CD4-positive, alpha-beta memory T cell (primary cell): ENCODE measurements around the gene GNB4. TPM values are rescaled to one million over a fixed set of nuclear protein-coding genes. Genes with fewer than 3 reads are reported as not detected.

ENCODE experiments used
- CTCF ChIA-PET: fragments of 350-600 bp; sonication (Branson Sonifier 250); formaldehyde crosslinking; loops from one replicate; lab custom pipeline; 2021; ENCODE audit warnings: inconsistent platforms; ENCODE audit not compliant: partially characterized antibody; lab: Charles Lee
- POLR2A ChIA-PET: fragments of 350-600 bp; sonication (Branson Sonifier 250); formaldehyde crosslinking; loops from one replicate; lab custom pipeline; 2021; ENCODE audit not compliant: partially characterized antibody; lab: Charles Lee
- DNase-seq, 5 donors: peaks; one replicate each; pipeline versions ENCODE4 v3.0.0 to v3.0.0-alpha.2; 2020 to 2022; ENCODE audit warnings: mixed read lengths in 1 of 5
- H3K27ac ChIP-seq: one replicate; pipeline ENCODE4 v1.7.0; 2013; ENCODE audit warnings: low read depth, low read length
- H3K27me3 ChIP-seq: 2 replicates; pipeline ENCODE4 v1.7.0; 2013; ENCODE audit warnings: mild to moderate bottlenecking, low read length, moderate library complexity; ENCODE audit not compliant: insufficient read depth
- H3K36me3 ChIP-seq: 2 replicates; pipeline ENCODE4 v1.7.0; 2013; ENCODE audit warnings: mild to moderate bottlenecking, low read length, moderate library complexity; ENCODE audit not compliant: insufficient read depth
- H3K4me1 ChIP-seq: 2 replicates; pipeline ENCODE4 v1.7.0; 2013; ENCODE audit warnings: mild to moderate bottlenecking, low read length, moderate library complexity; ENCODE audit not compliant: insufficient read depth
- H3K4me3 ChIP-seq, 2 donors: one replicate each; pipeline ENCODE4 v1.7.0; 2013; ENCODE audit warnings: low read length in 2 of 2, mild to moderate bottlenecking in 1 of 2
- H3K9me3 ChIP-seq, 2 donors: one replicate each; pipeline ENCODE4 v1.7.0; 2013; ENCODE audit warnings: low read length in 2 of 2, control low read depth in 1 of 2; ENCODE audit not compliant: control insufficient read depth in 1 of 2
- H3K27ac Mint-ChIP-seq, 7 donors: one replicate each; pipeline ENCODE4 v1.8.0; 2020 to 2021; ENCODE audit warnings: mixed read lengths in 7 of 7, mild to moderate bottlenecking in 6 of 7, inconsistent platforms in 3 of 7, moderate library complexity in 3 of 7
- H3K27me3 Mint-ChIP-seq, 2 donors: one replicate each; pipeline ENCODE4 v1.8.0; 2020 to 2021; ENCODE audit warnings: mixed read lengths in 2 of 2
- H3K36me3 Mint-ChIP-seq, 2 donors: one replicate each; pipeline ENCODE4 v1.8.0; 2020 to 2021; ENCODE audit warnings: mixed read lengths in 2 of 2, inconsistent platforms in 1 of 2, mild to moderate bottlenecking in 1 of 2
- H3K4me1 Mint-ChIP-seq, 4 donors: one replicate each; pipeline ENCODE4 v1.8.0; 2020 to 2021; ENCODE audit warnings: mixed read lengths in 4 of 4, mild to moderate bottlenecking in 1 of 4
- H3K4me3 Mint-ChIP-seq, 8 donors: one replicate each; pipeline ENCODE4 v1.8.0; 2020 to 2021; ENCODE audit warnings: mixed read lengths in 8 of 8, mild to moderate bottlenecking in 7 of 8, moderate library complexity in 6 of 8, inconsistent platforms in 3 of 8
- H3K9me3 Mint-ChIP-seq, 8 donors: one replicate each; pipeline ENCODE4 v1.8.0; 2020 to 2021; ENCODE audit warnings: mixed read lengths in 8 of 8, mild to moderate bottlenecking in 5 of 8, inconsistent platforms in 3 of 8, moderate library complexity in 1 of 8
- intact Hi-C: fragments of 100-400 bp; cut with micrococcal nuclease; formaldehyde crosslinking; loops from one replicate; pipeline ENCODE4 v1.15.1; 2023
- polyA plus RNA-seq, 2 donors: library from polyadenylated mRNA; unstranded; fragments of 300-500 nt; fragmentation: Illumina TruSeq; gene quantifications; one replicate each; pipeline ENCODE4 v1.2.3, GENCODE V29; 2021
- total RNA-seq, 2 experiments: library from RNA; stranded (reverse); gene quantifications; one replicate each; pipeline ENCODE4 v1.2.3, GENCODE V29; 2021

The GNB4 gene
- total and polyA plus RNA-seq, 4 experiments from 2014 or later: 0.03 to 0.96 (median 0.59) TPM

- Mint-ChIP-seq H3K4me1 (peaks cover 11 to 21% (median 15%) of the 10 kb centered on the region in 4 donors), H3K4me3 (no peak overlapping the region), H3K27me3 (peaks cover 29 to 48% of the 10 kb centered on the region in 2 donors), H3K9me3 (peaks cover 0 to 3% (median 0%) of the 10 kb centered on the region in 8 donors), H3K27ac (no peak overlapping the region), H3K36me3 (no peaks in the 10 kb centered on the region)
- Histone ChIP-seq H3K9me3 (no peaks in the 10 kb centered on the region), H3K36me3 (no peaks in the 10 kb centered on the region), H3K4me3 (no peak overlapping the region), H3K27ac (no peak overlapping the region), H3K4me1 (peaks cover 20% of the 10 kb centered on the region), H3K27me3 (peaks cover 21% of the 10 kb centered on the region)
- CTCF ChIA-PET: no interaction called here
- intact Hi-C loops: no loop called here
- DNase-seq: no peak
- POLR2A ChIA-PET: interaction anchor here (0.7 kb wide), 1 partner anchor 10 kb away, joined by 3 read pairs; no protein-coding TSS in a partner anchor
Measured at GRCh38 chr3:179453967-179454366, 2.7 kb upstream of the GNB4 start.

GRCh38 chr3:179452872-179453271 is 1.6 kb upstream of the GNB4 start:
- peaks cover 20% of the 10 kb centered on the region for H3K4me1 ChIP-seq
- ChIA-PET POLR2A (no interaction called here), CTCF (interaction anchor here (1.2 kb wide), 1 partner anchor 17 kb away, joined by 4 read pairs; no protein-coding TSS in a partner anchor)
- H3K9me3 ChIP-seq: no peaks in the 10 kb centered on the region
- H3K36me3 ChIP-seq: no peaks in the 10 kb centered on the region
- intact Hi-C loops: no loop called here
- H3K27me3 ChIP-seq: peaks cover 23% of the 10 kb centered on the region
- Mint-ChIP-seq H3K27me3 (peaks cover 26 to 49% of the 10 kb centered on the region in 2 donors), H3K27ac (no peak overlapping the region), H3K4me1 (peaks cover 11 to 21% (median 15%) of the 10 kb centered on the region in 4 donors), H3K4me3 (no peak overlapping the region), H3K36me3 (no peaks in the 10 kb centered on the region), H3K9me3 (peaks cover 0 to 3% (median 0%) of the 10 kb centered on the region in 8 donors)
- no peak overlapping the region for H3K27ac ChIP-seq
- DNase-seq: no peak
- no peak overlapping the region for H3K4me3 ChIP-seq

GRCh38 chr3:179452176-179452564 is 900 bp upstream of the GNB4 start:
- Mint-ChIP-seq H3K27me3 (peaks cover 32 to 49% of the 10 kb centered on the region in 2 donors), H3K9me3 (peaks cover 0 to 3% (median 0%) of the 10 kb centered on the region in 8 donors), H3K36me3 (no peaks in the 10 kb centered on the region), H3K4me3 (peak overlapping the region; percentile 83 to 93 (median 86)), H3K27ac (no peak overlapping the region), H3K4me1 (peaks cover 11 to 21% (median 15%) of the 10 kb centered on the region in 4 donors)
- no peaks in the 10 kb centered on the region for H3K9me3 ChIP-seq
- intact Hi-C loops: no loop called here
- H3K4me1 ChIP-seq: peaks cover 20% of the 10 kb centered on the region
- CTCF ChIA-PET: interaction anchor here (1.2 kb wide), 1 partner anchor 18 kb away, joined by 4 read pairs; no protein-coding TSS in a partner anchor
- H3K27me3 ChIP-seq: peaks cover 23% of the 10 kb centered on the region
- no peak for DNase-seq
- H3K27ac ChIP-seq: no peak overlapping the region
- H3K36me3 ChIP-seq: no peaks in the 10 kb centered on the region
- H3K4me3 ChIP-seq: peak overlapping the region in 1 of 2 donors; percentile 46
- POLR2A ChIA-PET: no interaction called here

- Mint-ChIP-seq H3K9me3 (peaks cover 0 to 4% (median 0%) of the 10 kb centered on the region in 8 donors), H3K27me3 (peaks cover 41 to 52% of the 10 kb centered on the region in 2 donors), H3K27ac (peak overlapping the region in 2 of 7 donors; percentile 30 to 39), H3K4me3 (peak overlapping the region; percentile 83 to 89 (median 87)), H3K4me1 (peaks cover 11 to 21% (median 15%) of the 10 kb centered on the region in 4 donors), H3K36me3 (no peaks in the 10 kb centered on the region)
- CTCF ChIA-PET: no interaction called here
- Histone ChIP-seq H3K4me1 (peaks cover 20% of the 10 kb centered on the region), H3K27ac (no peak overlapping the region), H3K9me3 (no peaks in the 10 kb centered on the region), H3K27me3 (peaks cover 23% of the 10 kb centered on the region), H3K4me3 (peak overlapping the region in 1 of 2 donors; percentile 46), H3K36me3 (no peaks in the 10 kb centered on the region)
- intact Hi-C loops: no loop called here
- POLR2A ChIA-PET: no interaction called here
- peak in 2 of 5 donors; percentile 1 to 8 for DNase-seq
Measured at GRCh38 chr3:179450901-179451264, 387 bp downstream of the GNB4 start.

- Histone ChIP-seq H3K36me3 (no peaks in the 10 kb centered on the region), H3K4me1 (peaks cover 20% of the 10 kb centered on the region), H3K27ac (no peak overlapping the region), H3K27me3 (peaks cover 23% of the 10 kb centered on the region), H3K9me3 (no peaks in the 10 kb centered on the region), H3K4me3 (no peak overlapping the region)
- Mint-ChIP-seq H3K27ac (peak overlapping the region in 2 of 7 donors; percentile 30 to 39), H3K27me3 (peaks cover 44 to 51% of the 10 kb centered on the region in 2 donors), H3K9me3 (peaks cover 0 to 4% (median 0%) of the 10 kb centered on the region in 8 donors), H3K4me1 (peaks cover 11 to 21% (median 15%) of the 10 kb centered on the region in 4 donors), H3K4me3 (peak overlapping the region; percentile 83 to 89 (median 87)), H3K36me3 (no peaks in the 10 kb centered on the region)
- ChIA-PET POLR2A (no interaction called here), CTCF (no interaction called here)
- intact Hi-C loops: no loop called here
- DNase-seq: no peak
Measured at GRCh38 chr3:179450261-179450701, 989 bp downstream of the GNB4 start.

- Mint-ChIP-seq H3K36me3 (no peaks in the 10 kb centered on the region), H3K9me3 (peaks cover 0 to 4% (median 0%) of the 10 kb centered on the region in 8 donors), H3K27me3 (peaks cover 45 to 52% of the 10 kb centered on the region in 2 donors), H3K4me1 (peaks cover 11 to 21% (median 15%) of the 10 kb centered on the region in 4 donors), H3K4me3 (peak overlapping the region in 2 of 8 donors; percentile 14 to 89), H3K27ac (no peak overlapping the region)
- H3K36me3 ChIP-seq: no peaks in the 10 kb centered on the region
- POLR2A ChIA-PET: no interaction called here
- no peak for DNase-seq
- peaks cover 20% of the 10 kb centered on the region for H3K4me1 ChIP-seq
- no peaks in the 10 kb centered on the region for H3K9me3 ChIP-seq
- CTCF ChIA-PET: no interaction called here
- no peak overlapping the region for H3K27ac ChIP-seq
- no peak overlapping the region for H3K4me3 ChIP-seq
- intact Hi-C loops: no loop called here
- peaks cover 23% of the 10 kb centered on the region for H3K27me3 ChIP-seq
Measured at GRCh38 chr3:179449636-179450035, 1.6 kb downstream of the GNB4 start.

- ChIA-PET CTCF (no interaction called here), POLR2A (no interaction called here)
- peaks cover 17% of the 10 kb centered on the region for H3K27me3 ChIP-seq
- H3K9me3 ChIP-seq: no peaks in the 10 kb centered on the region
- no peak overlapping the region for H3K27ac ChIP-seq
- Mint-ChIP-seq H3K36me3 (no peaks in the 10 kb centered on the region), H3K4me1 (peaks cover 11 to 19% (median 14%) of the 10 kb centered on the region in 4 donors), H3K9me3 (peaks cover 0 to 4% (median 0%) of the 10 kb centered on the region in 8 donors), H3K4me3 (no peak overlapping the region), H3K27ac (no peak overlapping the region), H3K27me3 (peaks cover 43 to 47% of the 10 kb centered on the region in 2 donors)
- no peaks in the 10 kb centered on the region for H3K36me3 ChIP-seq
- no peak for DNase-seq
- H3K4me1 ChIP-seq: peaks cover 20% of the 10 kb centered on the region
- H3K4me3 ChIP-seq: no peak overlapping the region
- intact Hi-C loops: no loop called here
Measured at GRCh38 chr3:179447251-179447650, 4.0 kb downstream of the GNB4 start.
